Neuronal stem cell (in vitro differentiated cells): ENCODE results near the gene C10orf120.
A peak's percentile ranks its signal among the peaks of the same experiment; 100 is the strongest.

ENCODE experiments used
- DNase-seq: peaks from one replicate; pipeline ENCODE4 v3.0.0-alpha.2; 2013; ENCODE audit warnings: low spot score
- H2AFZ ChIP-seq: one replicate; pipeline ENCODE4 v1.6.1; 2013; ENCODE audit warnings: mild to moderate bottlenecking, low read length, inconsistent platforms
- H2AK5ac ChIP-seq: 2 replicates; pipeline ENCODE4 v1.6.1; 2013; ENCODE audit warnings: low read depth, mild to moderate bottlenecking, inconsistent platforms, low read length, moderate library complexity, mixed read lengths
- H2BK120ac ChIP-seq: 2 replicates; pipeline ENCODE4 v1.6.1; 2013; ENCODE audit warnings: low read depth, mild to moderate bottlenecking, inconsistent platforms, low read length, moderate library complexity, mixed read lengths
- H2BK12ac ChIP-seq: one replicate; pipeline ENCODE4 v1.6.1; 2013; ENCODE audit warnings: low read length, inconsistent platforms
- H2BK15ac ChIP-seq: 2 replicates; pipeline ENCODE4 v1.6.1; 2013; ENCODE audit warnings: mild to moderate bottlenecking, low read length, inconsistent platforms, mixed read lengths
- H2BK5ac ChIP-seq: one replicate; pipeline ENCODE4 v1.6.1; 2013; ENCODE audit warnings: inconsistent platforms, mild to moderate bottlenecking, low read length, moderate library complexity
- H3K14ac ChIP-seq: one replicate; pipeline ENCODE4 v1.6.1; 2013; ENCODE audit warnings: low read length, inconsistent platforms
- H3K18ac ChIP-seq: 2 replicates; pipeline ENCODE4 v1.6.1; 2013; ENCODE audit warnings: low read length, inconsistent platforms
- H3K23ac ChIP-seq: 2 replicates; pipeline ENCODE4 v1.6.1; 2013; ENCODE audit warnings: low read depth, mild to moderate bottlenecking, mixed read lengths, low read length, inconsistent platforms; ENCODE audit not compliant: poor library complexity
- H3K27ac ChIP-seq: replicated peaks from 3 replicates; pipeline ENCODE4 v1.5.1; 2013; ENCODE audit warnings: low read length, inconsistent platforms
- H3K27me3 ChIP-seq, 3 experiments: 2 replicates each; pipeline ENCODE4 v1.6.1; 2013; ENCODE audit warnings: low read length in 3 of 3, mild to moderate bottlenecking in 2 of 3, inconsistent platforms in 1 of 3, low read depth in 1 of 3, mixed read lengths in 1 of 3, moderate library complexity in 1 of 3; ENCODE audit not compliant: control insufficient read depth in 3 of 3, insufficient read depth in 3 of 3
- H3K36me3 ChIP-seq, 2 donors: replicated peaks in 1 of 2; 2 replicates each; pipeline ENCODE4 v1.6.1; 2013; ENCODE audit warnings: low read length in 2 of 2; ENCODE audit not compliant: control insufficient read depth in 2 of 2, insufficient read depth in 2 of 2
- H3K4ac ChIP-seq: 2 replicates; pipeline ENCODE4 v1.6.1; 2013; ENCODE audit warnings: inconsistent platforms, mild to moderate bottlenecking, low read length, moderate library complexity
- H3K4me1 ChIP-seq, 2 donors: 1 replicate in 1 of 2; 2 replicates in 1 of 2; pipeline ENCODE4 v1.6.1; 2013; ENCODE audit warnings: low read length in 2 of 2, low read depth in 1 of 2; ENCODE audit not compliant: control insufficient read depth in 2 of 2, insufficient read depth in 1 of 2
- H3K4me2 ChIP-seq: one replicate; pipeline ENCODE4 v1.6.1; 2013; ENCODE audit warnings: mild to moderate bottlenecking, low read length, inconsistent platforms; ENCODE audit not compliant: insufficient read depth, poor library complexity, severe bottlenecking
- H3K4me3 ChIP-seq, 2 donors: 2 replicates each; pipeline ENCODE4 v1.5.1; 2013; ENCODE audit warnings: low read length in 2 of 2, mild to moderate bottlenecking in 2 of 2, inconsistent platforms in 1 of 2, moderate library complexity in 1 of 2
- H3K79me1 ChIP-seq: one replicate; pipeline ENCODE4 v1.6.1; 2013; ENCODE audit warnings: low read depth, mild to moderate bottlenecking, inconsistent platforms, low read length, moderate library complexity
- H3K9ac ChIP-seq: one replicate; pipeline ENCODE4 v1.6.1; 2013; ENCODE audit warnings: mild to moderate bottlenecking, low read depth, low read length, inconsistent platforms; ENCODE audit not compliant: poor library complexity
- H3K9me3 ChIP-seq, 2 donors: replicated peaks in 1 of 2; 2 replicates each; pipeline versions ENCODE3 to v1.6.1; 2013; ENCODE audit warnings: low read length in 2 of 2, mild to moderate bottlenecking in 2 of 2, inconsistent platforms in 1 of 2, low read depth in 1 of 2, mixed read lengths in 1 of 2, moderate library complexity in 1 of 2; ENCODE audit not compliant: control insufficient read depth in 2 of 2, insufficient read depth in 1 of 2
- H4K8ac ChIP-seq: one replicate; pipeline ENCODE4 v1.6.1; 2013; ENCODE audit warnings: low read depth, mild to moderate bottlenecking, inconsistent platforms, low read length, moderate library complexity
- H4K91ac ChIP-seq: one replicate; pipeline ENCODE4 v1.6.1; 2013; ENCODE audit warnings: low read length, low read depth, mild to moderate bottlenecking, inconsistent platforms; ENCODE audit not compliant: poor library complexity
- WGBS, 2 donors: extraction: QIAGEN DNeasy Blood & Tissue Kit; methylation state at CpG; one replicate each; pipeline ENCODE4 v1.1.7; 2013; ENCODE audit warnings: missing lambda C conversion rate in 2 of 2, mixed read lengths in 1 of 2; ENCODE audit not compliant: insufficient read length in 2 of 2, insufficient replicate concordance in 1 of 2; ENCODE audit errors: extremely low coverage in 2 of 2; 5-methylcytosine and 5-hydroxymethylcytosine counted together

The C10orf120 gene

DNA sequence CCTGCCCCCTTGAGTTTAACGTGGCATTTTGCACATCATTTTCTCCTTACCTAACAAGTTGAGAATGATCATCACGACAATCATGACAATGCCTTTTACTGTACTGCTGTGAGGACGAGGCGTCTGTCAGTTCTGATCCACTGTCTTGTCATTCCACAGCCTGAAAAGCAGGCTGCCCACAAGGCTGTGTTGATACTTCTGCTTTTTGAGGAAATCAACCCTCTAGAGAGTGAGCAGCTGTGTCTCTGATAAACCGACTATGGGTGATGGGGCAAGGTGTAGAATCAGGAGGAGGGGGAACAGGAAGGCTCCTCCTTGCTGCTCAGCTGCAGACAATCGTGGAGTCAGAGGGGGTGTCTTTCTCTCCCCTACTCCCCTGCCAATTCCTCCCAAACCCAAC lies 30.6 kb upstream of the C10orf120 start:
- Histone ChIP-seq H3K18ac (no peak overlapping the region), H3K27me3 (peaks cover 0 to 9% (median 0%) of the 10 kb centered on the region in 3 experiments), H3K4me2 (no peak overlapping the region), H2BK5ac (no peak overlapping the region), H2BK15ac (no peak overlapping the region), H3K4ac (no peak overlapping the region), H4K91ac (no peak overlapping the region), H2AFZ (no peak overlapping the region), H3K4me1 (peaks cover 0 to 3% of the 10 kb centered on the region in 2 donors), H3K9ac (peak overlapping the region; percentile 5), H3K79me1 (no peaks in the 10 kb centered on the region), H3K23ac (no peak overlapping the region), H2BK12ac (no peak overlapping the region), H3K27ac (no peak overlapping the region), H3K14ac (no peak overlapping the region), H3K36me3 (no peaks in the 10 kb centered on the region), H4K8ac (no peak overlapping the region), H2BK120ac (no peak overlapping the region), H3K9me3 (no peaks in the 10 kb centered on the region), H2AK5ac (no peak overlapping the region), H3K4me3 (no peak overlapping the region)
- no peak for DNase-seq
- WGBS, 2 donors: no CpG with 5 or more reads among the region's 6 CpGs

DNA sequence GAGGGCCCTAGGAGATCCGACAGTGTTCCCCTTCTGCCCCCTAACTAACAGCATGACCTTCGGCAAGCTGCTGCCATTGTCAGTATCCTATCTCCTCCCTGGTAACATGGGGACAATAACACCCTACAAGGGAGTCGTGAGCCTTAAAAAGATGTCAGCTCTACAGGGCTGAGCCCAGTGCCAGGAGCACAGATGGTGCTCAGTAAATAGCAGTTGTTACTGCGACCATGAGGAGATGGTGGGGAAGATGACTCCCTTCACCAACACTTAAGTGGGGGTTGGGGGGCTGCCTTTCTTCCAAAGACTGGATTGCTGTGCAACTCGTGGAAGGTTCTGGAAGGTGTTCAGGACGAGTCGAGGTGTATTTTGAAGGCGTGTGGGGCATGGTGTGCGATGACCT lies 29.5 kb upstream of the C10orf120 start:
- no peak overlapping the region for H3K23ac ChIP-seq
- H3K9me3 ChIP-seq: no peaks in the 10 kb centered on the region
- no peak overlapping the region for H2AFZ ChIP-seq
- H3K36me3 ChIP-seq: no peaks in the 10 kb centered on the region
- H3K4ac ChIP-seq: no peak overlapping the region
- H2BK120ac ChIP-seq: no peak overlapping the region
- H2BK5ac ChIP-seq: no peak overlapping the region
- no peak overlapping the region for H4K8ac ChIP-seq
- H3K4me2 ChIP-seq: no peak overlapping the region
- no peaks in the 10 kb centered on the region for H3K79me1 ChIP-seq
- no peak overlapping the region for H3K14ac ChIP-seq
- H2BK12ac ChIP-seq: no peak overlapping the region
- no peak overlapping the region for H3K9ac ChIP-seq
- H2BK15ac ChIP-seq: no peak overlapping the region
- peak overlapping the region; percentile 6 for H3K18ac ChIP-seq
- no peak for DNase-seq
- peak overlapping the region; percentile 11 for H2AK5ac ChIP-seq
- peaks cover 0 to 9% (median 0%) of the 10 kb centered on the region in 3 experiments for H3K27me3 ChIP-seq
- peaks cover 0 to 2% of the 10 kb centered on the region in 2 donors for H3K4me1 ChIP-seq
- H4K91ac ChIP-seq: no peak overlapping the region
- no peak overlapping the region for H3K27ac ChIP-seq
- H3K4me3 ChIP-seq: no peak overlapping the region
- WGBS, 2 donors: no CpG with 5 or more reads among the region's 9 CpGs

DNA sequence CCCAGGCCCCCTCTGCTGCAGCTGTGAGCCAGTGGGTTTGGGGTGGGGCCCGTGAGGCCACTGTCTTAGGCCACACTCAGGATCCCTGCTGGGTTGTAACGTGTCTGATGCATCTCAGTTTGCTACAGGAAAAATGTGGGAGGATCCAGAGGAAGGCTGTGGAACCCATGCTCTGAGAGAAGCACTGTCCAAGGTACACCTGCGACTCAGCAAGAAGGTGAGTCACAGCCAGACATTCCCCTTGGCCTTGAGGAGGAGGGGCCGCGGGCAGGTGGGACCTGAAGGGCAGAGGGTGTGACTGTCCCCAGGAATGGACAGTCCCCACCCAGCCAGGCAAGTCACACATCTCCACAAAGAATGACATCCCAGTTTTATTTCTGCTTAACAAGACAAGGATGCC lies 27.8 kb upstream of the C10orf120 start:
- Histone ChIP-seq H3K27ac (no peak overlapping the region), H3K27me3 (peaks cover 0 to 13% (median 0%) of the 10 kb centered on the region in 3 experiments), H4K91ac (no peak overlapping the region), H2BK5ac (no peak overlapping the region), H3K4me3 (no peak overlapping the region), H2AFZ (no peak overlapping the region), H3K23ac (no peak overlapping the region), H2BK15ac (no peak overlapping the region), H3K9ac (peak overlapping the region; percentile 38), H3K4ac (no peak overlapping the region), H3K79me1 (no peaks in the 10 kb centered on the region), H2AK5ac (no peak overlapping the region), H4K8ac (no peak overlapping the region), H3K18ac (no peak overlapping the region), H3K36me3 (no peaks in the 10 kb centered on the region), H3K4me2 (no peak overlapping the region), H2BK120ac (no peak overlapping the region), H3K4me1 (peaks cover 0 to 2% of the 10 kb centered on the region in 2 donors), H3K9me3 (no peaks in the 10 kb centered on the region), H3K14ac (no peak overlapping the region), H2BK12ac (no peak overlapping the region)
- no CpG with 5 or more reads among the region's 5 CpGs for WGBS, 2 donors
- DNase-seq: no peak

DNA sequence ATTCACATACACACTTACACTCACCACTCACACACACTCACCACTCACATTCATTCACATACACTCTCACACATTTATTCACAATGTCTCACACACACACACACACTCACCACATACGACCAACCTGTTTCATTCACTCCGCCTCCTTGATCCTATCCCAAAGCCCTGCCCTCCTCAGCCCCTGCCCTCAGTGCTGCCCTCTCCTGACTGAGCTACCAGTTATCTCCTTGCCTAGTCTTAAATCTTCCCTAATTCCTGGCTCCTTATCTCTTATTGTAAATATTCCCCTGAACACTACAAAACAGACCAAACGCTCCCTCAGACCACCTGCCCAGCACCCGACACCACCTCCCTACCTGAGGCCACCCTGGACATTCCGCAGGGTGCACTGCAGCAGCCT lies 26.1 kb upstream of the C10orf120 start:
- Histone ChIP-seq H2AK5ac (no peak overlapping the region), H3K14ac (peak overlapping the region; percentile 86), H2BK120ac (no peak overlapping the region), H3K36me3 (no peaks in the 10 kb centered on the region), H3K79me1 (no peaks in the 10 kb centered on the region), H3K4me3 (peak overlapping the region in 1 of 2 donors; percentile 59), H3K18ac (no peak overlapping the region), H2BK12ac (no peak overlapping the region), H3K9ac (no peak overlapping the region), H4K8ac (no peak overlapping the region), H2BK15ac (no peak overlapping the region), H3K27ac (no peak overlapping the region), H3K4ac (no peak overlapping the region), H3K9me3 (no peaks in the 10 kb centered on the region), H3K4me2 (no peak overlapping the region), H4K91ac (no peak overlapping the region), H3K4me1 (peaks cover 0 to 2% of the 10 kb centered on the region in 2 donors), H3K27me3 (peaks cover 0 to 13% (median 0%) of the 10 kb centered on the region in 3 experiments), H2AFZ (no peak overlapping the region), H2BK5ac (no peak overlapping the region), H3K23ac (no peak overlapping the region)
- 100% methylated on average over 1 to 2 of the region's 5 CpGs for WGBS, 2 donors
- DNase-seq: no peak
